Tibial nerve (tissue), 4 donors: ENCODE results near the gene SNX9.

Source experiments
- CTCF ChIP-seq, 5 experiments: fragments of 200-600 bp in 3 of 5; fragments of 450-650 bp in 2 of 5; sonication (generic) in 3 of 5; IDR thresholded peaks; one replicate each; pipeline ENCODE4 v1.5.1; 2016 to 2019; ENCODE audit warnings: antibody characterized with exemption in 5 of 5, mild to moderate bottlenecking in 3 of 5, moderate library complexity in 2 of 5
- EP300 ChIP-seq, 2 donors: sonication (generic); formaldehyde crosslinking; IDR thresholded peaks; one replicate each; pipeline ENCODE4 v1.6.1; 2017; ENCODE audit warnings: antibody characterized with exemption in 2 of 2, mild to moderate bottlenecking in 1 of 2
- POLR2A ChIP-seq, 2 donors: fragments of 450-650 bp; IDR thresholded peaks; one replicate each; pipeline ENCODE4 v1.6.1; 2017; ENCODE audit warnings: antibody characterized with exemption in 2 of 2, mild to moderate bottlenecking in 2 of 2, moderate library complexity in 2 of 2

- TF ChIP-seq CTCF (IDR thresholded peaks at IDR 0.05) (no peak), POLR2A (IDR thresholded peaks at IDR 0.05) (no peak), EP300 (IDR thresholded peaks at IDR 0.05) (no peak)
Measured at GRCh38 chr6:157962601-157963302, 139.7 kb downstream of the SNX9 start.
